ENCODE results near the gene ADCY9.

The ADCY9 gene

GRCh38 chr16:4097826-4098240 is 18.4 kb downstream of the ADCY9 start:
- H3K27ac ChIP-seq (replicated peaks), result no peak overlapping the region
- H3K4me3 ChIP-seq (replicated peaks; ENCODE audit: insufficient read depth, low read length), result no peak overlapping the region
- TF ChIP-seq REST (IDR thresholded peaks at IDR 0.05; ENCODE audit: insufficient replicate concordance, low read depth) (no peak), GABPA (IDR thresholded peaks at IDR 0.05; ENCODE audit: low read depth) (no peak)
- H3K27me3 ChIP-seq (ENCODE audit: insufficient read depth, poor library complexity, severe bottlenecking), result no peaks in the 10 kb centered on the region
- DNase-seq (ENCODE audit: low read depth in 1 of 2, low spot score in 1 of 2), result no peak

- no peak overlapping the region for H3K4me3 ChIP-seq (replicated peaks; ENCODE audit: insufficient read depth, low read length)
- H3K27ac ChIP-seq (replicated peaks), result no peak overlapping the region
- H3K27me3 ChIP-seq (ENCODE audit: insufficient read depth, poor library complexity, severe bottlenecking), result no peaks in the 10 kb centered on the region
- DNase-seq (ENCODE audit: low read depth in 1 of 2, low spot score in 1 of 2), result no peak
- TF ChIP-seq CTCF (IDR thresholded peaks at IDR 0.05; ENCODE audit: insufficient read depth, low read length), result no peak
Measured at GRCh38 chr16:4096509-4096908, 19.7 kb downstream of the ADCY9 start.

- Histone ChIP-seq H3K4me3 (replicated peaks; ENCODE audit: insufficient read depth, low read length) (no peak overlapping the region), H3K27ac (replicated peaks) (no peak overlapping the region), H3K27me3 (ENCODE audit: insufficient read depth, poor library complexity, severe bottlenecking) (no peaks in the 10 kb centered on the region)
- TF ChIP-seq CTCF (IDR thresholded peaks at IDR 0.05; ENCODE audit: insufficient read depth, low read length) (no peak), REST (IDR thresholded peaks at IDR 0.05; ENCODE audit: insufficient replicate concordance, low read depth) (no peak), GABPA (IDR thresholded peaks at IDR 0.05; ENCODE audit: low read depth) (no peak), SPI1 (IDR thresholded peaks at IDR 0.05; ENCODE audit: borderline replicate concordance, low read depth) (no peak), POLR2AphosphoS5 (IDR thresholded peaks at IDR 0.05; ENCODE audit: low read depth) (no peak)
- no peak for DNase-seq (ENCODE audit: low read depth in 1 of 2, low spot score in 1 of 2)
Measured at GRCh38 chr16:4094127-4094773, 22.0 kb downstream of the ADCY9 start.

- no peak for DNase-seq (ENCODE audit: low read depth in 1 of 2, low spot score in 1 of 2)
- Histone ChIP-seq H3K27ac (replicated peaks) (no peak overlapping the region), H3K4me3 (replicated peaks; ENCODE audit: insufficient read depth, low read length) (no peak overlapping the region), H3K27me3 (ENCODE audit: insufficient read depth, poor library complexity, severe bottlenecking) (no peaks in the 10 kb centered on the region)
- TF ChIP-seq GABPA (IDR thresholded peaks at IDR 0.05; ENCODE audit: low read depth) (no peak), CTCF (IDR thresholded peaks at IDR 0.05; ENCODE audit: insufficient read depth, low read length) (no peak), REST (IDR thresholded peaks at IDR 0.05; ENCODE audit: insufficient replicate concordance, low read depth) (no peak), SPI1 (IDR thresholded peaks at IDR 0.05; ENCODE audit: borderline replicate concordance, low read depth) (no peak), POLR2AphosphoS5 (IDR thresholded peaks at IDR 0.05; ENCODE audit: low read depth) (no peak)
Measured at GRCh38 chr16:4093495-4094126, 22.6 kb downstream of the ADCY9 start.
